Activated T-cell treated with anti-CD3 and anti-CD28 coated beads for 4 hours (primary cell): ENCODE results near the gene CTDSPL2.
"Not testable (repeated sequence)": the region's sequence is repeated elsewhere in the genome, so short reads cannot be mapped to it uniquely, and the experiment has no call there.

Experiments used
- DNase-seq: peaks from one replicate; pipeline ENCODE4 v3.0.0-alpha.2; 2020

Gene CTDSPL2

DNA sequence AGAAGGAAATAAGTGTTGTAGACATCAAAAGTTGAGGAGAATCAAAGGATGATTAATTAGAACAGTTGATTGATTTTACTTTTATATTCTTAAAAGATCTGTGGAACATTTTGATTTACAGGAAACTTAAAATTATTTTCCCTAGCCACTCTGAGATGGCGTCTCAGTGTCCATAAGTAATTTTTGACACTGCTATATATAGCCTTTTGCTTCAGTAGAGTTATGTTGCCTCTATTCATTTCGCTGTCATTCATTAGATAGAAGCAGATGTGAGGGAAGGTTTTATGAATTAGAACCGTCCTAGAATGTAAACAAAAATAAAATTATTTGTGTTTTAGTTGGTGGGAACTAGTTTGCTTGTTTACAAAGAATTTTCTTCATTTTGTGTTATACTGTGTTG, 58.5 kb downstream of the CTDSPL2 start:
- no peak for DNase-seq

DNA sequence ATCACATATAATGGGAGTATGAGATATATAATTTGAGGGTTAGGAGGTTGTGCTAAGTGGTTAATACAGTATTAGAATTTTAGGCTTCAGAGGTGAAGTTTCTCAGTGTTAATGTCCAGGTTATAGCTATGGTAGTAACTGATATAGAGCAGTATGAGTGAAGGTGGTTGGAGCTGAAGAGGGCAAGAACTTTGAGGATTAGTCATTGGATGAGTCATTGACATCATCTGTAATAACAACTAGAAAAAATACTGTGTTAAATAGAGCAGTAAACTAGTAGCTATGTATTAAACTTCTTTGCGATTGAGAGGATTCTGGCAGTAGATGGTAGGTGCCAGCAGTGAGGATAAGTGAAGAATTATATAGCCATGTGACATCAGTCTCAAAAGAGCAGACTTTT, 62.0 kb downstream of the CTDSPL2 start:
- no peak for DNase-seq

DNA sequence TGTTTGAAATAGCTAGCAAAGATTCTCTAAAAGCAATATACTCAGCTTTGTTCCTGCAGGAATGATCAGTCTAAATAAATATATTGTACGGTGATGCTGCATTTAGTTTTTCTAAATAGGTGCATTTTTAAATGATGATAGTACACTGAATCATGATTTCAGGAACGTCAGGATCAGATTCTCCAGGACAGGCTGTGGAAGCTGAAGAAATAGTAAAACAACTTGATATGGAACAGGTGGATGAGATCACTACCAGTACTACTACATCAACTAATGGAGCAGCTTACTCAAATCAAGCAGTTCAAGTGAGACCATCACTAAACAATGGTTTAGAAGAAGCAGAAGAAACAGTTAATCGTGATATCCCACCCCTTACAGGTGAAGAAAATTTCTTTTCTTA, 63.2 kb downstream of the CTDSPL2 start:
- DNase-seq, result no peak

GRCh38 chr15:44492040-44492439, 64.6 kb downstream of the CTDSPL2 start:
- no peak for DNase-seq

- no peak for DNase-seq
Measured at GRCh38 chr15:44492672-44493071, 65.2 kb downstream of the CTDSPL2 start.

- no peak for DNase-seq
Measured at GRCh38 chr15:44495562-44495961, 68.1 kb downstream of the CTDSPL2 start.

DNA sequence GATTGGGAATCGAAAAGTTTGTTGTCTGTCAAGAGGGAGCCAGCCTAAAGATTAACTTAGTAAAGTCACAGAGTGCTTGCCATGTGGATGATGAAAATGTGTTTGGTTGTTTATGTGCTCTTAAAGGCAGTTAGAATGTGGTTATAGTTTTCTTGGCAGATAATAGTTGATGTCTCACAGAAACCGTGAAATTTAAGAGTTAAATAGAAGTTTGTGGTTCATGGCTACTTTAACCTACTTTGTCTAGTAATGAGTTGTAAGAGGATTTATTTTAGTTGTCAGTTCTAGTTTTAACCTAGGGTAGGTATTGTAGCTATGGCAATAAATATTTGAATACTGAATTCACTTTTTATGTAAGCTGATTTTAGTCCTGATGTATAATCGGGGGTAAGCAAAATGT, 73.1 kb downstream of the CTDSPL2 start:
- no peak for DNase-seq

- DNase-seq, result no peak
Measured at GRCh38 chr15:44501768-44502366, 74.4 kb downstream of the CTDSPL2 start.

- DNase-seq, result no peak
Measured at GRCh38 chr15:44516436-44516835, 89.0 kb downstream of the CTDSPL2 start.

DNA sequence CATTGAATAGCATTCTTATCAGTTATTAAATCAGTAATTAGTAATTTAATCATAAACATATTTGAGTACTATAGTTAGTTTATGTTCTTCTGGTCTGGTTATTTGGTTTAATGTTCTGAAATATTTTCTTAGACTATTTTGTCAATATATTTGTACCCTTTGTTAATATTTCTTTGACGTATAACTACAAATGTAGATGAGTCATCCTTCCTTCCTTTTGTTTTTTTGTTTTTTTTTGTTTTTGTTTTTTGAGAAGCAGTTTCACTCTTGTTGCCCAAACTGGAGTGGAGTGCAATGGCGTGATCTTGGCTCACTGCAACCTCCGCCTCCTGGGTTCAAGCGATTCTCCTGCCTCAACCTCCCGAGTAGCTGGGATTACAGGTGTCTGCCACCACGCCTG, 92.1 kb downstream of the CTDSPL2 start:
- DNase-seq, result no peak

- no peak for DNase-seq
Measured at GRCh38 chr15:44525018-44525417, 97.6 kb downstream of the CTDSPL2 start.

DNA sequence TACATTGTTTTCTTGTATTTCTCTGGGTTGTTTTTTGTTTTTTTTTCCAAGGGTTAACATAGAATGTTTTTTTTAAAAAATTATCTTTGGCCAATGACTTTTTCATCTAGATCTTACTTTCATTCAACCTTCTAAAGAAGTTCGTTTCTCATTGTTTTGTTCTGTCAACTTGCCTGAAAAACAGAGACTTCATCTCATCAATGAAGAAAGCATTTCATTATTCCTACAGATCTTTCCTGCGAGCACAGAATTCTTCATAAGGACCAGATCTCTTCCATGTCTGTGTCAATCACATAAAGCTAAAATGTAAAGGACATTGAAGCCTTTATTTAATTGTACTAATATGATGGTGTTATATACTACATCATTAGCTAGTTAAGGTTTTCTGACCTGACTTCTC, 99.8 kb downstream of the CTDSPL2 start:
- DNase-seq, result no peak

GRCh38 chr15:44529864-44530604, 102.6 kb downstream of the CTDSPL2 start:
- no peak for DNase-seq

DNA sequence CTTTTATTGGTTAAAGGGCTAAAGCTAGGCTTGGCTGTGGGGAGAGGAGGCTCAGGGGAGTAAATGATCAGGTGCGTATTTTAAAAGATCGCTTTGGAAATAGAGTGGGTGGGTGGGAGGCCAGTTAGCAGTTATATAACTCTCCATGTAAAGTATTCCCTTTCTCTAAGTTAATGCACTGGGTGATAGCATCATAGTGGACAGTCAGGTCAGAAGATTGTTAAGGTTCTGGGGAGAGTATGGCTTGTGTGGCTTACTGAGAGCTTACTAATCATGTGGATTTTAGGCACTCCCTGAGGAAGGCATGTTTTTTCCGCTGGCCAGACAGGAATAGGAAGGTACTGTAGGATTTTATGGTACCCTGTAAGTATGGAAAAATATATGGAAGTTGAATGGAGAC, 103.2 kb downstream of the CTDSPL2 start:
- no peak for DNase-seq

GRCh38 chr15:44532275-44532674, 104.8 kb downstream of the CTDSPL2 start:
- DNase-seq, result not testable (repeated sequence)

DNA sequence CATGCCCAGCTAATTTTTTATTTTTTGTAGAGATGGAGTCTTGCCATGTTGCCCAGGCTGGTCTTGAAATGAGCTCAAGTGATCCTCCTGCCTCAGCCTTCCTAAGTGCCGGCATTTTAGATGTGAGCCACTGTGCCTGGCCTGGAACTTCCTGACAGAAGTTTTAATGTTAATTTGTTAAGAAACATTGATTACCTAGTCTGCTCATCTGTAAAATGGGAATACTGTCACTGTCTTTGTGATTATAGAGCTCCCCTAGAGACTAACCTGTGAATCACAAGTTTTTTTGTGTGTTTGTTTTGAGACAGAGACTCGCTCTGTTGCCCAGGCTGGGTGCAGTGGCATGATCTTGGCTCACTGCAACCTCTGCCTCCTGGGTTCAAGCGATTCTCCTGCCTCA, 105.3 kb downstream of the CTDSPL2 start:
- no peak for DNase-seq

GRCh38 chr15:44535092-44535491, 107.7 kb downstream of the CTDSPL2 start:
- no peak for DNase-seq

DNA sequence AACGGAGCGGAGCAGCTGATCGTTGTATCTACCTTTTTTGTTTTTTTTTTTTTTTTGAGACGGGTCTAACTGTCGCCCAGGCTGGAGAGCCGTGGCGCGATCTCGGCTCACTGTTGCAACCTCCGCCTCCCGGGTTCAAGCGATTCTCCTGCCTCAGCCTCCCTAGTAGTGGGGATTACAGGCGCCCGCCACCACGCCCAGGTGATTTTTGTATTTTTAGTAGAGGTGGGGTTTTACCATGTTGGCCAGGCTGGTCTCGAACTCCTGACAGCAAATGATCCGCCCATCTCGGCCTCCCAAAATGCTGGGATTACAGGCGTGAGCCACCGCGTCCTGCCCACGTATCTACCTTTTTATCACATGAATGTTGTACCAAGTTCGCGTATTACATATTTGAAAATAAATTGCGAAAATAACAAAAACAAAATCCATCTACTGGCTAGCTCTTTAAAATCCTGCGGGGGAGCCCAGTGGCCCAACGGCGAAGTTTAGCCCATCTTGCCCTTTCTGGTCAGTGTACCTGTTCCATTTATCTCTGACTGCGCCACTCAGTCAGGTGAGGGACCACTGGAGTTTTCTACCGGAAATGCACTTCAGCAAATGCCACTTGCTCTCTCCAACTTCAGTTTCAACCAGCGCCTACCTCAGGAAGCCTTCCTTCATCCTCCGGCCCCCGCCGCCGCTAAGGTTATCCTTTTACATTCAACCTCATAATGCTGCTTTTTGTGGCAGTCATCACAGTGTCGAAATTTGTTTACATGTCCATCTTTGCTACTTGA, 108.3 kb downstream of the CTDSPL2 start:
- no peak for DNase-seq

- no peak for DNase-seq
Measured at GRCh38 chr15:44536302-44536961, 109.0 kb downstream of the CTDSPL2 start.

DNA sequence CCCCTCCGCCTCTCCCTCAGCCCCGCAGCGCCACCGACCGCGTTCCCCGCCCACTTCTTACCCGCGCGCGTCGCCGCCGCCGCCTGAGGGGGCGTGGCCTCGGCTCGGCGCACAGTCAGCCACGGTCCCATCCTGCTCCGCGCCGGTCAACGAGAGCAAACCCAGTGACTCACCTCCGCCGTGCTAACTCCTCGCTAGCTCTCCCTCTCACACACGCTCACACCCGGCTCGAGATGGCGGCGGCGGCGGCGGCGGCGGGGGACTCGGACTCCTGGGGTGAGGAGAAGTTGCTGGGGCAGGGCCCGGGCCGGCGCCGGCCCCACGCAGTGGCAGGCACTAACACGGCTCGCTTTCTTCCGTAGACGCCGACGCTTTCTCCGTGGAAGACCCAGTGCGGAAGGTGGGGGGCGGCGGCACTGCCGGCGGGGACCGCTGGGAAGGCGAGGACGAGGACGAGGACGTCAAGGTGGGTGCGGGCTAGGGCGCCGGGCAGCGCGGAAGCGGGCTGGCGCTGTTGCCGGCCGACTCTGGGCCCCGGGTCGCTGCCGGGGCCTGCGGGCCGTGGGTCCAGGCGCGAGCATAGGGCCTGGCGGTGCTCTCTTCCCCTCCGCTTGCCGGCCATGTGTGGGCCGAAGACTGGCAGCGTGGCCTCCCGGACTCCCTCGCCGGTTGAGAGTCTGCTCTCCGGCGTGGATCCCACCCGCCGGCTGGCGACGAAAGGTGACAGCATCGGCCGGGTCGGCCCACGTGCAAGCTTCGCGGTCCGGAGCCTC, 109.7 kb downstream of the CTDSPL2 start, which contains the start of gene EIF3J:
EIF3J (plus strand) TSS at position 186 of the 773 bp plus-strand sequence; CDS start at position 234, 48 bp downstream.
- peak; percentile 87 for DNase-seq

DNA sequence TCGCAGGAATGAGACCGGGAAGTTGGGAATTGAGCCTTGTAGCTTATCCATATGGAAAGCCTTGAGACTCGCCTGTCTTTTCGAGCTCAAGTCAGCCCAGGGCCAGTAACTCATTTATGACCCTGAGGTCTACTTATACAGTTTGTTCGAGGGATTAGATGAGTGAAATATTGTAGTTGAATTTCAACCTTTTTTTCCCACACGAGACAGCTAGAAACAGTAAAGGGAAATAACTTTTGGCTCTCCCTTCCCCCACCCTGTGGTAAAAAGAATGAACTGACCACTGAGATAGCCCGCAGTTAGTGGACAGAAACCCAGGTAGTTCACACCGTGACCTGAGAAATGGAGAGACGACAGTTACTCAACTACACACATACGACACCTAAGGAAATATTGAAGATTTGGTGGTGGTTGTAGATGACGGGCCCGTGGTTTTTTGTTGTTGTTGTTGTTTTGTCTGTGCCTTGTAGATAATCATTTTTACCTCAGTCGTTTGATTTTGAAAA, 110.4 kb downstream of the CTDSPL2 start:
- peak; percentile 10 for DNase-seq

GRCh38 chr15:44541282-44541958, 114.0 kb downstream of the CTDSPL2 start:
- DNase-seq, result no peak
